Astrocyte (in vitro differentiated cells and primary cell): ENCODE results near the gene AMN. TPM values are rescaled to one million over a fixed set of nuclear protein-coding genes. Genes with fewer than 3 reads are reported as not detected.

Experiments used
- DNase-seq: peaks from one replicate; pipeline ENCODE4 v3.0.0-alpha.2; 2010; ENCODE audit warnings: low read depth
- FAIRE-seq: peaks from 2 replicates; lab custom pipeline; 2011; peaks lifted over from hg19 to GRCh38; lab: Jason Lieb, UNC
- H2AFZ ChIP-seq: 2 replicates; pipeline ENCODE4 v1.6.0; 2012; ENCODE audit warnings: low read depth, low read length, inconsistent platforms
- H3K27ac ChIP-seq: 2 replicates; pipeline ENCODE4 v1.5.1; 2011; ENCODE audit warnings: low read depth, low read length, inconsistent platforms
- H3K27me3 ChIP-seq: 2 replicates; pipeline ENCODE4 v1.6.0; 2011; ENCODE audit warnings: low read length, inconsistent platforms; ENCODE audit not compliant: insufficient read depth
- H3K36me3 ChIP-seq: 2 replicates; pipeline ENCODE4 v1.5.1; 2011; ENCODE audit warnings: low read length, inconsistent platforms; ENCODE audit not compliant: insufficient read depth
- H3K4me1 ChIP-seq: 2 replicates; pipeline ENCODE4 v1.5.1; 2011; ENCODE audit warnings: low read length, inconsistent platforms; ENCODE audit not compliant: insufficient read depth
- H3K4me2 ChIP-seq: 2 replicates; pipeline ENCODE4 v1.6.0; 2012; ENCODE audit warnings: low read length, inconsistent platforms
- H3K4me3 ChIP-seq: 2 replicates; pipeline ENCODE4 v1.5.1; 2011; ENCODE audit warnings: low read depth, mild to moderate bottlenecking, low read length, inconsistent platforms; ENCODE audit not compliant: insufficient read depth
- H3K79me2 ChIP-seq: 2 replicates; pipeline ENCODE4 v1.6.0; 2012; ENCODE audit warnings: mild to moderate bottlenecking, low read length, inconsistent platforms; ENCODE audit not compliant: insufficient read depth
- H3K9ac ChIP-seq: 2 replicates; pipeline ENCODE4 v1.6.0; 2012; ENCODE audit warnings: mild to moderate bottlenecking, low read length, inconsistent platforms
- H3K9me3 ChIP-seq: 2 replicates; pipeline ENCODE4 v1.5.1; 2012; ENCODE audit warnings: low read depth, mild to moderate bottlenecking, low read length, inconsistent platforms; ENCODE audit not compliant: insufficient read depth
- H4K20me1 ChIP-seq: 2 replicates; pipeline ENCODE4 v1.6.0; 2012; ENCODE audit warnings: low read length, inconsistent platforms; ENCODE audit not compliant: insufficient read depth
- H3K27ac Mint-ChIP-seq: one replicate; pipeline ENCODE4 v1.8.0; 2021; ENCODE audit warnings: mild to moderate bottlenecking, mixed read lengths; ENCODE audit not compliant: unreplicated experiment
- H3K27me3 Mint-ChIP-seq: one replicate; pipeline ENCODE4 v1.8.0; 2021; ENCODE audit warnings: low read depth, mixed read lengths; ENCODE audit not compliant: unreplicated experiment
- H3K36me3 Mint-ChIP-seq: one replicate; pipeline ENCODE4 v1.8.0; 2021; ENCODE audit warnings: low read depth, mixed read lengths; ENCODE audit not compliant: unreplicated experiment
- H3K4me1 Mint-ChIP-seq: one replicate; pipeline ENCODE4 v1.8.0; 2021; ENCODE audit warnings: low read depth, mixed read lengths; ENCODE audit not compliant: unreplicated experiment
- H3K4me3 Mint-ChIP-seq: one replicate; pipeline ENCODE4 v1.8.0; 2021; ENCODE audit warnings: mild to moderate bottlenecking, moderate library complexity, mixed read lengths; ENCODE audit not compliant: unreplicated experiment
- H3K9me3 Mint-ChIP-seq: one replicate; pipeline ENCODE4 v1.8.0; 2021; ENCODE audit warnings: mild to moderate bottlenecking, mixed read lengths; ENCODE audit not compliant: unreplicated experiment
- CTCF ChIP-seq: IDR thresholded peaks from 2 replicates; pipeline ENCODE4 v1.5.1; 2011; ENCODE audit warnings: low read depth, mild to moderate bottlenecking, inconsistent platforms, low read length, moderate library complexity; ENCODE audit not compliant: insufficient read depth
- EZH2 ChIP-seq: IDR thresholded peaks from 2 replicates; pipeline ENCODE4 v1.6.1; 2012; ENCODE audit warnings: mild to moderate bottlenecking, low read length, inconsistent platforms; ENCODE audit not compliant: insufficient read depth
- total RNA-seq: library from RNA; stranded (reverse); gene quantifications from 2 replicates; pipeline ENCODE4 v1.2.1, GENCODE V29; 2021

AMN gene
- total RNA-seq, 1 donor from 2014 or later, result 2.0 TPM

- no peak for FAIRE-seq
- H3K9me3 Mint-ChIP-seq, result no peaks in the 10 kb centered on the region
- Histone ChIP-seq H3K79me2 (no peaks in the 10 kb centered on the region), H3K36me3 (no peaks in the 10 kb centered on the region), H4K20me1 (peaks cover 5% of the 10 kb centered on the region), H2AFZ (no peak overlapping the region), H3K4me1 (no peaks in the 10 kb centered on the region), H3K27ac (no peak overlapping the region), H3K4me2 (no peak overlapping the region), H3K27me3 (no peaks in the 10 kb centered on the region), H3K9me3 (no peaks in the 10 kb centered on the region), H3K9ac (no peak overlapping the region), H3K4me3 (no peak overlapping the region)
- no peaks in the 10 kb centered on the region for H3K27me3 Mint-ChIP-seq
- H3K36me3 Mint-ChIP-seq, result peaks cover 23% of the 10 kb centered on the region
- H3K4me1 Mint-ChIP-seq, result no peaks in the 10 kb centered on the region
- TF ChIP-seq EZH2 (no peak), CTCF (no peak)
- DNase-seq, result no peak
- H3K4me3 Mint-ChIP-seq, result no peak overlapping the region
- H3K27ac Mint-ChIP-seq, result no peak overlapping the region
These were observed 12.6 kb upstream of the AMN start for GRCh38 chr14:102909911-102910310.

GRCh38 chr14:102910442-102910841 lies 12.0 kb upstream of the AMN start:
- H3K36me3 ChIP-seq, result no peaks in the 10 kb centered on the region
- H3K4me1 Mint-ChIP-seq, result no peaks in the 10 kb centered on the region
- no peaks in the 10 kb centered on the region for H3K9me3 Mint-ChIP-seq
- H3K27me3 Mint-ChIP-seq, result no peaks in the 10 kb centered on the region
- H3K79me2 ChIP-seq, result no peaks in the 10 kb centered on the region
- no peak overlapping the region for H3K4me3 Mint-ChIP-seq
- no peak for DNase-seq
- no peaks in the 10 kb centered on the region for H3K27me3 ChIP-seq
- no peaks in the 10 kb centered on the region for H3K9me3 ChIP-seq
- H3K4me1 ChIP-seq, result no peaks in the 10 kb centered on the region
- H3K27ac Mint-ChIP-seq, result no peak overlapping the region
- no peak overlapping the region for H2AFZ ChIP-seq
- H3K36me3 Mint-ChIP-seq, result peaks cover 18% of the 10 kb centered on the region
- no peak for TF ChIP-seq EZH2
- TF ChIP-seq CTCF, result no peak
- H4K20me1 ChIP-seq, result peaks cover 5% of the 10 kb centered on the region
- H3K4me2 ChIP-seq, result no peak overlapping the region
- H3K9ac ChIP-seq, result no peak overlapping the region
- no peak for FAIRE-seq
- no peak overlapping the region for H3K4me3 ChIP-seq
- H3K27ac ChIP-seq, result no peak overlapping the region

GRCh38 chr14:102911541-102911951 lies 10.9 kb upstream of the AMN start:
- no peak overlapping the region for H3K9ac ChIP-seq
- no peak overlapping the region for H2AFZ ChIP-seq
- no peak overlapping the region for H3K27ac ChIP-seq
- no peaks in the 10 kb centered on the region for H3K4me1 ChIP-seq
- Mint-ChIP-seq H3K4me1 (no peaks in the 10 kb centered on the region), H3K9me3 (no peaks in the 10 kb centered on the region), H3K27me3 (peaks cover 3% of the 10 kb centered on the region), H3K4me3 (no peak overlapping the region), H3K36me3 (peaks cover 13% of the 10 kb centered on the region), H3K27ac (no peak overlapping the region)
- no peak overlapping the region for H3K4me3 ChIP-seq
- H4K20me1 ChIP-seq, result peaks cover 5% of the 10 kb centered on the region
- no peaks in the 10 kb centered on the region for H3K36me3 ChIP-seq
- no peak for DNase-seq
- no peaks in the 10 kb centered on the region for H3K9me3 ChIP-seq
- H3K79me2 ChIP-seq, result no peaks in the 10 kb centered on the region
- H3K4me2 ChIP-seq, result no peak overlapping the region
- no peaks in the 10 kb centered on the region for H3K27me3 ChIP-seq
- FAIRE-seq, result no peak
- TF ChIP-seq EZH2, result no peak
- TF ChIP-seq CTCF, result no peak
